Stimulated activated CD4-positive, alpha-beta T cell treated with anti-CD3 and anti-CD28 coated beads, Interleukin-1b, Interleukin-23, amount 100 ng/mL, for 48 hours (primary cell): ENCODE measurements around the gene PIP5KL1.

ENCODE experiments used
- DNase-seq: peaks from one replicate; pipeline ENCODE4 v3.0.0-alpha.2; 2020

PIP5KL1 gene

GRCh38 chr9:127930231-127931091 lies at the start of gene PIP5KL1:
TSS of gene PIP5KL1 (minus strand) at chr9:127930777. CDS start at chr9:127930752, 25 bp downstream.
- DNase-seq, result peak; percentile 61

GRCh38 chr9:127980060-127980705 lies 49.6 kb upstream of the PIP5KL1 start:
- no peak for DNase-seq

- no peak for DNase-seq
Measured at GRCh38 chr9:127979333-127980059, 48.9 kb upstream of the PIP5KL1 start.

- DNase-seq, result no peak
Measured at GRCh38 chr9:127979015-127979332, 48.4 kb upstream of the PIP5KL1 start.

GRCh38 chr9:127977884-127978647 lies 47.5 kb upstream of the PIP5KL1 start:
- no peak for DNase-seq

- no peak for DNase-seq
Measured at GRCh38 chr9:127977009-127977883, 46.7 kb upstream of the PIP5KL1 start.

GRCh38 chr9:127976498-127976897 lies 45.9 kb upstream of the PIP5KL1 start:
- no peak for DNase-seq

GRCh38 chr9:127975376-127976315 lies 45.1 kb upstream of the PIP5KL1 start:
- DNase-seq, result no peak

- no peak for DNase-seq
Measured at GRCh38 chr9:127974769-127975261, 44.2 kb upstream of the PIP5KL1 start.

- DNase-seq, result no peak
Measured at GRCh38 chr9:127974001-127974768, 43.6 kb upstream of the PIP5KL1 start.

- no peak for DNase-seq
Measured at GRCh38 chr9:127973169-127974000, 42.8 kb upstream of the PIP5KL1 start.

- DNase-seq, result no peak
Measured at GRCh38 chr9:127972236-127972871, 41.8 kb upstream of the PIP5KL1 start.

GRCh38 chr9:127971357-127972235 lies 41.0 kb upstream of the PIP5KL1 start:
- no peak for DNase-seq

- DNase-seq, result peak; percentile 85
Measured at GRCh38 chr9:127970401-127971313, 40.1 kb upstream of the PIP5KL1 start.

- no peak for DNase-seq
Measured at GRCh38 chr9:127968700-127969383, 38.3 kb upstream of the PIP5KL1 start.
